Amniotic epithelial cell (primary cell): ENCODE data around the gene DHX38.
"Not testable (repeated sequence)": the region's sequence is repeated elsewhere in the genome, so short reads cannot be mapped to it uniquely, and the experiment has no call there.

Experiments
- DNase-seq: peaks from one replicate; pipeline ENCODE4 v3.0.0-alpha.2; 2010; ENCODE audit warnings: low read depth

Gene DHX38

GRCh38 chr16:72093448-72094265 lies at the start of gene DHX38, which contains the start of gene TXNL4B:
Gene DHX38 (plus strand): TSS chr16:72093847. CDS start chr16:72096158, 2,311 bp downstream.
Gene TXNL4B (minus strand): TSS chr16:72093620. CDS start chr16:72090749, 2,871 bp downstream.
- peak; percentile 99 for DNase-seq

- DNase-seq: no peak
These were observed 49.4 kb upstream of the DHX38 start for GRCh38 chr16:72044296-72044695.

GRCh38 chr16:72044825-72045359 lies 48.8 kb upstream of the DHX38 start:
- DNase-seq: no peak

GRCh38 chr16:72049110-72049509 lies 44.5 kb upstream of the DHX38 start:
- DNase-seq: no peak

GRCh38 chr16:72050769-72051464 lies 42.7 kb upstream of the DHX38 start:
- DNase-seq: peak; percentile 24

- no peak for DNase-seq
These were observed 41.8 kb upstream of the DHX38 start for GRCh38 chr16:72051818-72052217.

GRCh38 chr16:72054254-72054847 lies 39.3 kb upstream of the DHX38 start, which contains the start of gene HP:
Gene HP (plus strand): TSS chr16:72054505. CDS start chr16:72054653, 148 bp downstream.
- peak; percentile 67 for DNase-seq

GRCh38 chr16:72055911-72056310 lies 37.7 kb upstream of the DHX38 start:
- DNase-seq: no peak

GRCh38 chr16:72057313-72057712 lies 36.3 kb upstream of the DHX38 start:
- DNase-seq: not testable (repeated sequence)

GRCh38 chr16:72059060-72059459 lies 34.6 kb upstream of the DHX38 start:
- DNase-seq: not testable (repeated sequence)

- no peak for DNase-seq
These were observed 33.2 kb upstream of the DHX38 start for GRCh38 chr16:72060405-72060804.

GRCh38 chr16:72061564-72061963 lies 32.1 kb upstream of the DHX38 start:
- no peak for DNase-seq

- DNase-seq: no peak
These were observed 29.2 kb upstream of the DHX38 start for GRCh38 chr16:72064361-72064894.

- peak; percentile 47 for DNase-seq
These were observed 26.9 kb upstream of the DHX38 start for GRCh38 chr16:72066747-72067146.

GRCh38 chr16:72068930-72069329 lies 24.7 kb upstream of the DHX38 start:
- DNase-seq: no peak

GRCh38 chr16:72072514-72073342 lies 20.9 kb upstream of the DHX38 start:
- DNase-seq: peak; percentile 93

GRCh38 chr16:72073560-72074230 lies 20.0 kb upstream of the DHX38 start:
- peak; percentile 54 for DNase-seq

- DNase-seq: not testable (repeated sequence)
These were observed 18.6 kb upstream of the DHX38 start for GRCh38 chr16:72075067-72075466.

GRCh38 chr16:72076991-72077706 lies 16.5 kb upstream of the DHX38 start:
- DNase-seq: not testable (repeated sequence)
